GM12865 (cell line): ENCODE measurements around the gene IRF8.
"Not testable (repeated sequence)": the region's sequence is repeated elsewhere in the genome, so short reads cannot be mapped to it uniquely, and the experiment has no call there.

Experiments used
- DNase-seq: peaks from one replicate; pipeline ENCODE4 v3.0.0; 2010; ENCODE audit warnings: low read depth
- H3K4me3 ChIP-seq: 2 replicates; pipeline ENCODE4 v1.5.1; 2011; ENCODE audit warnings: mild to moderate bottlenecking, low read depth, low read length, control low read depth
- TF ChIP-seq, protein P1 (sequence below): IDR thresholded peaks from 2 replicates; pipeline ENCODE4 v1.5.1; 2011; ENCODE audit warnings: low read length, control low read depth, low read depth, inconsistent platforms; ENCODE audit not compliant: insufficient read depth; ENCODE audit errors: missing control alignments

The IRF8 gene

DNA sequence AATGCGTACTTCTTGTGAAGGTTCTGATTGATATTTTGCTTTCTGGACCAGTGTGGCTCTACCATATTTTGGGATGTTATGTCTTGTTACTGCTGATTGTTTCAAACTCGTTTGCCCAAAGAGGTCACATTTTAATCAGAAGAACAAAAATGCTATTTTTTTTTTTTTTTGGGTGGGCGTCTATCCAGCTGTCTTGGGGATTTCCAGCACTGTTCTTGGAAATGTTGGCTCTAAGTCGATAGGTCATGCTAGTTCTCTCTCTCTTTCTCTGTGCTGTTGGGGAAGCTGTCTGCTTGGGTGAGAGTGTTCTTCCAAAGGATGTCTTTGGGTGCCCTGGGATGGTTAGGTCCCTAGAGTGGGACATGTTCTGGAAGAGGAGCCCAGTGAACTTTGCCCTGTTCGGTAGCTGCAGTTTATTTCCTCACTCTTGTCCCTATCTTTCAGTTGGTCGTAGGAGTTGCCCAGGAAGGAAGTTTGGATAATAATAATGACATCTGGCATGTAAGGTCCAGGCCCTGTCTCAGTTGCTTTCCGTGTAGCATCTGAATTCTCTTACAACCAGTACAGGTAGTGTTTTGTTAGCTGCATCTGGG, 2.9 kb downstream of the IRF8 start:
- TF ChIP-seq, protein P1, sequence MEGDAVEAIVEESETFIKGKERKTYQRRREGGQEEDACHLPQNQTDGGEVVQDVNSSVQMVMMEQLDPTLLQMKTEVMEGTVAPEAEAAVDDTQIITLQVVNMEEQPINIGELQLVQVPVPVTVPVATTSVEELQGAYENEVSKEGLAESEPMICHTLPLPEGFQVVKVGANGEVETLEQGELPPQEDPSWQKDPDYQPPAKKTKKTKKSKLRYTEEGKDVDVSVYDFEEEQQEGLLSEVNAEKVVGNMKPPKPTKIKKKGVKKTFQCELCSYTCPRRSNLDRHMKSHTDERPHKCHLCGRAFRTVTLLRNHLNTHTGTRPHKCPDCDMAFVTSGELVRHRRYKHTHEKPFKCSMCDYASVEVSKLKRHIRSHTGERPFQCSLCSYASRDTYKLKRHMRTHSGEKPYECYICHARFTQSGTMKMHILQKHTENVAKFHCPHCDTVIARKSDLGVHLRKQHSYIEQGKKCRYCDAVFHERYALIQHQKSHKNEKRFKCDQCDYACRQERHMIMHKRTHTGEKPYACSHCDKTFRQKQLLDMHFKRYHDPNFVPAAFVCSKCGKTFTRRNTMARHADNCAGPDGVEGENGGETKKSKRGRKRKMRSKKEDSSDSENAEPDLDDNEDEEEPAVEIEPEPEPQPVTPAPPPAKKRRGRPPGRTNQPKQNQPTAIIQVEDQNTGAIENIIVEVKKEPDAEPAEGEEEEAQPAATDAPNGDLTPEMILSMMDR: no peak
- DNase-seq: no peak
- H3K4me3 ChIP-seq: peak overlapping the region; percentile 70

DNA sequence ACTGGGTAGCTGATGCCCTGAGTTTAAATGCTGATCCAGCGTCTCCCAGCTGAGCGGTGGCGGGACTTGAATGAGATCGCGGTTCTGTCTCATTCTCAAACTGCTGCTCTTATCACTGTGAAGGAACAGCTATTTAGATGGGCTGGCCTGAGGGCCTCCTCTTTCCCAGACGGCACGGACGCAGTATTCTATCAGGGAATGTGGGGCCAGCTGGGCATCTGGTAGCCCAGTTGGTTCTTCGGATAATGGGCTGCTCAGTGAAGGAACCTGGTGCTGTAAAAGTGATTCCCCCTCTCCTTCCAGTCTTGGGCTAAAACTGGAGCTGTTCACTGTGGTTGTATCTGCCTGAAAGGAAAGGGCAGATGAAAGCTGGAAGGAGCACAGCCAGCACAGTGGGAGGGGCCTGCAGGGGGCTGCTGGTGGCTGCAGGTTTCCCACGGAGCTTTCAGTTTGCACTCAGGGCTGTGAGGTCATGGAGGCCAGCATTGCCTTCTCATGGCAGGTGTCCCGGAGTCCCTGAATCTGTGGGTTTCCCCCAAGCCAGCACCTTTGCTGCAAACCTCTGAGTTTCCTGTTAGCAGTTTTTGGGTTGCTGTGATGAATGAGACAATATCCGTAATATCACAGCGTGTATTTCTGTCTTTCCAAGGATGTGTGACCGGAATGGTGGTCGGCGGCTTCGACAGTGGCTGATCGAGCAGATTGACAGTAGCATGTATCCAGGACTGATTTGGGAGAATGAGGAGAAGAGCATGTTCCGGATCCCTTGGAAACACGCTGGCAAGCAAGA, 3.6 kb downstream of the IRF8 start:
- TF ChIP-seq, protein P1: no peak
- peak overlapping the region; percentile 70 for H3K4me3 ChIP-seq
- DNase-seq: peak; percentile 96

DNA sequence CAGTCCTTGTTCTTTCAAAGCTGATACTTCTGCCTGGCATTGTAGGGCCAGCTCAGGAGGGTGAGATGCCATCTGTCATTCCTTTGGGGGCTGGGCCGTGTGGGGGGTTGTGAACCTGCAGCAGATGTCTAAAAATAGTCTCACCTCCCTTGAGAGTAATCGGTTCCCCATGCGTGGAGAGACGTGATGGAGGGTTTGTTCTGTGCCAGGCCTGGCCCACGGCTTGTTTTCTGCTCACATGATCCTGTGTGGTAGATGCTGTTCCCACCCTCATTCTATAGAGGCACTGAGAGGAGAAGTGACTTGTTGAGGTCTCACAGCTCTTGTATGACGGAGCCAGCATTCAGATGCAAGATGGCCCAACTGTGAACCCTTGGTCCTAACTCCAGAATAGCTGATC, 4.6 kb downstream of the IRF8 start:
- TF ChIP-seq, protein P1: no peak
- peak overlapping the region; percentile 70 for H3K4me3 ChIP-seq
- DNase-seq: peak; percentile 84

DNA sequence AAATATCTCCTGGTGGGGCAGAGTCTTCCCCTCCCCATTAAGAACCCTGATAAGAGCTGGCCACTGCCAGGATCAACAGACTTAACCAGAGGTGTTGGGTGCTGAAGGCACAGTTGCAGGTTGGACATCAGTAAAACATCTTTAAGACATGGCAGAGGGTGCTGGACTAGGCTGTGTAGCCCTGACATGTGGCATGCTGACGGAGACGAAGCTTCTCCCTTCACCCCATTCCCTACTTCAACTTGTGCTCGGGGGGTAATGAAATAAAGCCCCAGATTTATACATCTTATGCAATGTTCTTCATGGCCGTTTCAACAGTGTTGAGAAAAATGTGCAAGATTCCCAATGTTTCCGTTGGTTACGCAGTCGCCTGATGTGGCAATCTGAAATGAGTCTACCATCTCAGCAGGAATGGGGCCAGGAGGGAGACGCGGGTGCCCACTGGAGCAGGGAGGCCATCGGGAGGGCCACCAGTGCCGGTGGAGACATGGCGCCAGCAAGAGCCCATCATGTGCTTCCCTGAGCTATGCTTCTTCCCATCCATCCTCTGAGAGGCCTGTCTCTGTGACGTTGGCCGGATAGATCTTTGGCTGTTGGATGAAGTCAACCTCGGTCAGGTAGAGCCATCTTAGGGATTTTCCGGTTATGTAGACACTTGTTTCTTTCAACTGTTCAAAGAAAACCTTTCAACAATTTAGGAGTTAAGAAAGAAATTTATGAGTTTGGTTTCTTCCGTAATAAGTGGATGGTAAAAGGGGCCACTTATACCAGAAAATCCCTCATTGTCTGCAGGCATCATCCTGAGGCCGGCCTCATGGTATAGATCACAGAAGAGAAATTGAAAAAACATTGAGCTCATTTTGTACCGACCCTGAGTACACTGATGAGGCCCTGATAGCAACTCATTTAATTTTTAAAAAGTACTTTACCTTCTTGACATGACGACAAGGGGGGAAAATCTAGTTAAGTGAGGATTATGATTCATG, 6.4 kb downstream of the IRF8 start:
- H3K4me3 ChIP-seq: peak overlapping the region; percentile 70
- TF ChIP-seq, protein P1: no peak
- no peak for DNase-seq

DNA sequence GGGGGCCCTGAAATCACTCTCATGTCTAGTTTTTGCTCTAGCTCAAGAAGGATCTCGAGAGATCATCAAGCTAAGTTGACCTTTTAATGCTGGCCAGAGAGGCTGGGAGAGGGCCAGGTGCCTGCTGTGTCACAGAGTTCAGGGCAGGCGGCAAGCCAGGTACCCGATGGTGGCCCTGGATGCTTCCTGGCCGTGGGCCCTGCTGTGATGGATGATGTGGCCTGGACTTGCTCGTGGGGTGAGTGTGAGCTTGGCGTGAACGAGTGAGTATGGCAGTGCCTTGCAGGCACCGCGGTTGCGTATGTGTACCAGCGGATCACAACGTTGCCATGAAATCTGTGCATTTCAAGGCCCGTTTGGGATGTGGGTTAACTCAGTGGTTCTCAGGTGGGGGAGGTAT, 7.4 kb downstream of the IRF8 start:
- peak overlapping the region; percentile 70 for H3K4me3 ChIP-seq
- DNase-seq: no peak
- TF ChIP-seq, protein P1: no peak

DNA sequence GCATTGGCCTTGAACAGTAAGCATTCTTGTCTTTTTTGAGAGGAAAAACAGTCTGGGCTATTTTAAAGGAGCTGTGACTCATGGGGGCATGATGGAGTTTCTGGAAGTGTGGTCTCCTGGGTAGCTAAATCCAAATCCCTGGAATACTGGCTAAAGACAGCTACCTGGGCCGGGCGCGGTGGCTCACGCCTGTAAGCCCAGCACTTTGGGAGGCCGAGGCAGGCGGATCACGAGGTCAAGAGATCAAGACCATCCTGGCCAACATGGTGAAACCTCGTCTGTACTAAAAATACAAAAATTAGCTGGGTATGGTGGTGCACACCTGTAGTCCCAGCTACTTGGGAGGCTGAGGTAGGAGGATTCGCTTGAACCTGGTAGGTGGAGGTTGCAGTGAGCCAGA, 8.3 kb downstream of the IRF8 start:
- H3K4me3 ChIP-seq: peak overlapping the region; percentile 70; the same call in 1 of the 2 replicates
- not testable (repeated sequence) for DNase-seq

DNA sequence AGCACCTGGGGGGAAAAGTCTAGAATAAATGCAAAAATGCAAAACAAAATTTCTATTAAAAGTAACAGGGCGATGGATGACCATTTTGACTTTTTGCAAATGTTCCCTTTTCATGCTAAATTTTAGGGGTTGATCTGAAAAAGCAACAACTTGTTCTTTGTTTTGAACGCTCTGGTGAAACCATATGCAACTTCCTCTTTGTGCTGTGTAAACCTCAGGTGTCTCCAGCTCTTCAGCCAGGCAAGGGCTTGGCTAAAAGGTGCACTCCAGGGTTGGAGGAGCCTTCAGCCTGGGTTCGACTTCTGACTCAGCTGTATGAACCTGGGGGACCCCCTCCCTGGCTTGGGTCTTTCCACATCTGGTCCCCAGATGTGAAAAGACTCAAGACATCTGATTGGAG, 9.5 kb downstream of the IRF8 start:
- peak overlapping the region; percentile 26; the same call in 1 of the 2 replicates for H3K4me3 ChIP-seq
- TF ChIP-seq, protein P1: no peak
- peak; percentile 79 for DNase-seq
